ENCODE measurements around the gene MAU2.
"Not testable (repeated sequence)": the region's sequence is repeated elsewhere in the genome, so short reads cannot be mapped to it uniquely, and the experiment has no call there.

DNA sequence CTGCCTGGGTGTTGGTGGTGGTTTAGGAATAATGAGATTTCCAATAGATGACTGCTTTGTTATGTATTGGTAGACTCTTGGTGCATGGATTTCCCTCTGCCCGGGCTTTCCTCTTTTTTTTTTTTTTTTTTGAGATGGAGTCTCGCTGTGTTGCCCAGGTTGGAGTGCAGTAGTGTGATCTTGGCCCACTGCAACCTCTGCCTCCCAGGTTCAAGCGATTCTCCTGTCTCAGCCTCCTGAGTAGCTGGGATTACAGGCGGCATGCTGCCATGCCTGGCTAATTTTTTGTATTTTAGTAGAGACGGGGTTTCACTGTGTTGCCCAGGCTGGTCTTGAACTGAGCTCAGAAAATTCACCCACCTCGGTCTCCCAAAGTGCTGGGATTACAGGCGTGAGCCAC is 73.7 kb downstream of the MAU2 start:
- TF ChIP-seq, protein P1, sequence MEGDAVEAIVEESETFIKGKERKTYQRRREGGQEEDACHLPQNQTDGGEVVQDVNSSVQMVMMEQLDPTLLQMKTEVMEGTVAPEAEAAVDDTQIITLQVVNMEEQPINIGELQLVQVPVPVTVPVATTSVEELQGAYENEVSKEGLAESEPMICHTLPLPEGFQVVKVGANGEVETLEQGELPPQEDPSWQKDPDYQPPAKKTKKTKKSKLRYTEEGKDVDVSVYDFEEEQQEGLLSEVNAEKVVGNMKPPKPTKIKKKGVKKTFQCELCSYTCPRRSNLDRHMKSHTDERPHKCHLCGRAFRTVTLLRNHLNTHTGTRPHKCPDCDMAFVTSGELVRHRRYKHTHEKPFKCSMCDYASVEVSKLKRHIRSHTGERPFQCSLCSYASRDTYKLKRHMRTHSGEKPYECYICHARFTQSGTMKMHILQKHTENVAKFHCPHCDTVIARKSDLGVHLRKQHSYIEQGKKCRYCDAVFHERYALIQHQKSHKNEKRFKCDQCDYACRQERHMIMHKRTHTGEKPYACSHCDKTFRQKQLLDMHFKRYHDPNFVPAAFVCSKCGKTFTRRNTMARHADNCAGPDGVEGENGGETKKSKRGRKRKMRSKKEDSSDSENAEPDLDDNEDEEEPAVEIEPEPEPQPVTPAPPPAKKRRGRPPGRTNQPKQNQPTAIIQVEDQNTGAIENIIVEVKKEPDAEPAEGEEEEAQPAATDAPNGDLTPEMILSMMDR (IDR thresholded peaks at IDR 0.05) = not testable (repeated sequence)
- not testable (repeated sequence) for TF ChIP-seq POLR2AphosphoS5, POLR2A, EP300 (IDR thresholded peaks at IDR 0.05)
